ENCODE measurements around the gene SPRY4. TPM values are rescaled to one million over a fixed set of nuclear protein-coding genes. Genes with fewer than 3 reads are reported as not detected.

Gene SPRY4
- total and polyA plus RNA-seq, 2 of the 8 experiments (the other 6 are each of a cell fraction or from before 2014, with no cell fraction given) = 59.1 to 113 TPM

Small RNA genes within 50 kb of the gene (small RNA-seq; reads per million reads assigned to genes)
- not detected for gene RF02038 (ENCODE audit: insufficient read depth)
- gene RF02039 (ENCODE audit: insufficient read depth) = not detected

Other genes starting within 250 kb of the SPRY4 start
- gene NDFIP1, start 216.2 kb downstream of the SPRY4 start, total RNA-seq (2021; fragmentation: NEBNext Ultra II Directional; extraction: Animal tissue kit (Norgen Biotek cat#: 25700)) = 26.1 and 27.1 TPM in 2 replicates
- gene NDFIP1, start 216.2 kb downstream of the SPRY4 start, polyA plus RNA-seq (2011; rRNA removed) = 8.8 and 10.4 TPM in 2 replicates

Measured in H1 (cell line).